MM.1S (cell line): ENCODE measurements around the gene GNG14.

Experiments
- CTCF ChIP-seq: fragments of 300-600 bp; sonication (generic); IDR thresholded peaks from 2 replicates; pipeline ENCODE4 v1.5.1; 2016; ENCODE audit warnings: antibody characterized with exemption, low read length, mixed read lengths
- EZH2 ChIP-seq: fragments of 300-600 bp; sonication (generic); optimal IDR thresholded peaks from 2 replicates; pipeline ENCODE3; 2017; ENCODE audit warnings: low read depth, mild to moderate bottlenecking, antibody characterized with exemption, low read length, mixed read lengths

GRCh38 chr19:12655546-12655945, 32.3 kb upstream of the GNG14 start:
- TF ChIP-seq CTCF (no peak), EZH2 (no peak)
